ENCODE measurements around the gene MLKL.

The MLKL gene

DNA sequence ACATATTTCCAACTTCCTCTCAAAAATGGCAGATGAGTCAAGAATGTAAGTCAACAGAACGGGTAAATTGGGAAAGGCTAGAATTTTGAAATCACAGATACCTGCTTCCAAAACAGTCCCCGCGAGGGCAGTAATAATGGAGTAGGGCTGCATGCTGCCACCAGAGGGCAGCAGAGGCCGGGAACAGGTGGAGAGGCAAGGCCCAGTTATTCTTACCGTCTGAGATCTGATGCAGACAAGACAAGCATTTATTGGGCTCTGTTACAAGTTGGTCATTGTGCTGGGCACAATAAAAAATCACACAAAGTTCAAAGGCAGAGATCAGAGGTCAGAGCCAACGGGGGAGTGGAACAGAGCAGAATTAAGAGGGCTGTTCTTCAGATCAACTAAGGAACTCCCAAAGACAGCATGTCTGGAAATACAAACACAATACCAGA lies 8.8 kb upstream of the MLKL start:
- H3K4me3 ChIP-seq (ENCODE audit: low read depth, low read length) = no peak overlapping the region
- peak; percentile 89 for DNase-seq (ENCODE audit: low read depth)
- TF ChIP-seq MAX (IDR thresholded peaks at IDR 0.05; ENCODE audit: low read depth, low read length) = peak; percentile 66
- TF ChIP-seq MYC (IDR thresholded peaks at IDR 0.05; ENCODE audit: low read depth, low read length) = peak; percentile 60; the same call in 1 of the 2 replicates
- no peak for TF ChIP-seq POLR2A (IDR thresholded peaks at IDR 0.05; ENCODE audit: extremely low read depth, insufficient read length)
- peak; percentile 99 for TF ChIP-seq CTCF (IDR thresholded peaks at IDR 0.05; ENCODE audit: low read depth, low read length)

- H3K4me3 ChIP-seq (ENCODE audit: low read depth, low read length) = peak overlapping the region; percentile 85
- no peak for TF ChIP-seq CTCF (IDR thresholded peaks at IDR 0.05; ENCODE audit: low read depth, low read length)
- TF ChIP-seq MAX (IDR thresholded peaks at IDR 0.05; ENCODE audit: low read depth, low read length) = no peak
- TF ChIP-seq POLR2A (IDR thresholded peaks at IDR 0.05; ENCODE audit: extremely low read depth, insufficient read length) = no peak
- no peak for TF ChIP-seq MYC (IDR thresholded peaks at IDR 0.05; ENCODE audit: low read depth, low read length)
- peak; percentile 64 for DNase-seq (ENCODE audit: low read depth)
Observed at GRCh38 chr16:74700116-74700437, 585 bp downstream of the MLKL start.

DNA sequence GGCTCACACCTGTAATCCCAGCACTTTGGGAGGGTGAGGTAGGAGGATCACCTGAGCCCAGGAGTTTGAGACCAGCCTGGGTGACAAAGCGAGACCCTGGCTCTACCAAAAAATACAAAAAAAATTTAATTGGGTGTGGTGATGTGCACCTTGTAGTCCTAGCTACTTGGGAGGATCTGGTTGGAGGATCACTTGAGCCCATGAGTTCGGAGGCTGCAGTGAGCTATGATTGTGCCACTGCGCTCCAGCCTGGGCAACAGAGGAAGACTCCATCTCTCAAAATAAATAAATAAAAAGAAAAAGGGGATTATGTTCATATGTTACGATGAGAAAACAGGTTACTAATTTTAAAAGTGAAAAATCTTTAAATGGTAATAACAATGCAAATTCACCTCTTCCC lies 996 bp downstream of the MLKL start:
- TF ChIP-seq MAX (IDR thresholded peaks at IDR 0.05; ENCODE audit: low read depth, low read length) = no peak
- no peak for TF ChIP-seq CTCF (IDR thresholded peaks at IDR 0.05; ENCODE audit: low read depth, low read length)
- no peak for TF ChIP-seq POLR2A (IDR thresholded peaks at IDR 0.05; ENCODE audit: extremely low read depth, insufficient read length)
- no peak for TF ChIP-seq MYC (IDR thresholded peaks at IDR 0.05; ENCODE audit: low read depth, low read length)
- peak overlapping the region; percentile 85 for H3K4me3 ChIP-seq (ENCODE audit: low read depth, low read length)
- peak; percentile 50 for DNase-seq (ENCODE audit: low read depth)

GRCh38 chr16:74698222-74698621 lies 2.4 kb downstream of the MLKL start:
- peak; percentile 37 for DNase-seq (ENCODE audit: low read depth)
- TF ChIP-seq POLR2A (IDR thresholded peaks at IDR 0.05; ENCODE audit: extremely low read depth, insufficient read length) (no peak), MAX (IDR thresholded peaks at IDR 0.05; ENCODE audit: low read depth, low read length) (no peak), MYC (IDR thresholded peaks at IDR 0.05; ENCODE audit: low read depth, low read length) (no peak), CTCF (IDR thresholded peaks at IDR 0.05; ENCODE audit: low read depth, low read length) (no peak)
- peak overlapping the region; percentile 85 for H3K4me3 ChIP-seq (ENCODE audit: low read depth, low read length)

DNA sequence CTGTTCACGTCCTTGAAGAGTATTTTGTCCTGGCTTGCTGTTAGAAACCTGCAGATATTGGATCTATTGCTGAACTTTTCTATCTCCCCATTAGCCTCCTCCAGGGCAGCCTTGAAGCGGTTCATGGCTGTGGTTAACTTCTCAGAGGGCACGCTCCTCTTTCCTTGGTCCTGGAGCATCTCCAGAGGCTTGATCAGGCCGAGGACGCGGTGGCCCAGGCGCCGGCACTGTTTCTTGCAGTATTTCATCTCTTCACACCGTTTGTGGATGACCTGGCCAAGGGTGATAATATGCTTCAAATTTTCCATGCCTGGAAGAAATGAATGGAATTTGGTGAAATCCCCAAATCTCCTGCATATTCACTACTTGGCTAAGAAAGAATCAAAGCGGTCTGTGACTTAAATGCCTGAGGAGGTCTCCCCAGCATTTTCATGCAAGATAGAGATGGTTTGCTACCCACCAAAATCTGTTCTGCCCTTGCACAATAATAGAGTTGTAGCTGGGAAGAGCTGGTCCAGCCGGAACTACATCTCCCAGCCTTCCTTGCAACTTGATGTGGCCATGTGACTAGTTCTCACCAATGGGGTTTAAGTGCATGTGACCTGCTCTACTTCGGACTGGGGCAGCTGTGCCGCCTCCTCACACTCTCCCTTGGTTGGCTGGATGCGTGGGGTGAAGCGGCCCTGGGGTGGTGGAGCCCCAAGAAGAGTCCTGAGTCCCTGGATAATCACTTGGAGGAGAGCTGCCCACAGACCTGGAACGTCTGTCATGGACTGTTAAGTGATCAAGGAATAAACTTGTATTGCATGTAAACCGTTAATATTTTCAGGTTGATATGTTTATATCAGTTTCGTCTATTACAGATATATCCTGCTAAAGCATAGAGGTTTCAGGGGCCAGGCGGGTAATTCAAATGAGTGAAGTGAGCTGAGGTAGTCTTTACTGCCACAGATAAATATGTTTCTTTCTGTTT lies 4.9 kb downstream of the MLKL start:
- TF ChIP-seq MYC (IDR thresholded peaks at IDR 0.05; ENCODE audit: low read depth, low read length) = no peak
- peak; percentile 99 for TF ChIP-seq MAX (IDR thresholded peaks at IDR 0.05; ENCODE audit: low read depth, low read length)
- no peak for TF ChIP-seq CTCF (IDR thresholded peaks at IDR 0.05; ENCODE audit: low read depth, low read length)
- TF ChIP-seq POLR2A (IDR thresholded peaks at IDR 0.05; ENCODE audit: extremely low read depth, insufficient read length) = no peak
- H3K4me3 ChIP-seq (ENCODE audit: low read depth, low read length) = no peak overlapping the region
- DNase-seq (ENCODE audit: low read depth) = peak; percentile 82

Data from NB4 (cell line).